Measurements from ENCODE around the gene CTSF.

Gene CTSF

GRCh38 chr11:66531841-66532240 is 36.6 kb downstream of the CTSF start:
- Histone ChIP-seq H3K4me3 (ENCODE audit: low read depth, low read length) (no peak overlapping the region), H3K79me2 (ENCODE audit: control insufficient read depth, insufficient read depth, low read length, unreplicated experiment) (no peaks in the 10 kb centered on the region), H3K4me1 (ENCODE audit: control insufficient read depth, insufficient read depth, low read length, unreplicated experiment) (no peaks in the 10 kb centered on the region), H3K27me3 (ENCODE audit: insufficient read depth, low read length) (no peaks in the 10 kb centered on the region), H2AFZ (ENCODE audit: low read length, unreplicated experiment) (no peak overlapping the region), H3K36me3 (ENCODE audit: insufficient read depth, low read length) (no peaks in the 10 kb centered on the region; the same call in 1 of the 2 replicates), H3K27ac (ENCODE audit: low read depth, low read length) (no peak overlapping the region)

GRCh38 chr11:66530927-66531709 is 37.3 kb downstream of the CTSF start:
- H3K27me3 ChIP-seq (ENCODE audit: insufficient read depth, low read length): no peaks in the 10 kb centered on the region
- H3K4me3 ChIP-seq (ENCODE audit: low read depth, low read length): no peak overlapping the region
- no peak overlapping the region for H2AFZ ChIP-seq (ENCODE audit: low read length, unreplicated experiment)
- H3K79me2 ChIP-seq (ENCODE audit: control insufficient read depth, insufficient read depth, low read length, unreplicated experiment): no peaks in the 10 kb centered on the region
- H3K4me1 ChIP-seq (ENCODE audit: control insufficient read depth, insufficient read depth, low read length, unreplicated experiment): no peaks in the 10 kb centered on the region
- no peak overlapping the region for H3K27ac ChIP-seq (ENCODE audit: low read depth, low read length)
- H3K36me3 ChIP-seq (ENCODE audit: insufficient read depth, low read length): no peaks in the 10 kb centered on the region; the same call in 1 of the 2 replicates

GRCh38 chr11:66529655-66530054 is 38.8 kb downstream of the CTSF start:
- Histone ChIP-seq H3K36me3 (ENCODE audit: insufficient read depth, low read length) (no peaks in the 10 kb centered on the region; the same call in 1 of the 2 replicates), H2AFZ (ENCODE audit: low read length, unreplicated experiment) (no peak overlapping the region), H3K4me1 (ENCODE audit: control insufficient read depth, insufficient read depth, low read length, unreplicated experiment) (no peaks in the 10 kb centered on the region), H3K27me3 (ENCODE audit: insufficient read depth, low read length) (no peaks in the 10 kb centered on the region), H3K4me3 (ENCODE audit: low read depth, low read length) (no peak overlapping the region), H3K27ac (ENCODE audit: low read depth, low read length) (no peak overlapping the region), H3K79me2 (ENCODE audit: control insufficient read depth, insufficient read depth, low read length, unreplicated experiment) (no peaks in the 10 kb centered on the region)

GRCh38 chr11:66529069-66529468 is 39.3 kb downstream of the CTSF start:
- H3K27me3 ChIP-seq (ENCODE audit: insufficient read depth, low read length): no peaks in the 10 kb centered on the region
- H3K27ac ChIP-seq (ENCODE audit: low read depth, low read length): no peak overlapping the region
- no peak overlapping the region for H2AFZ ChIP-seq (ENCODE audit: low read length, unreplicated experiment)
- H3K79me2 ChIP-seq (ENCODE audit: control insufficient read depth, insufficient read depth, low read length, unreplicated experiment): no peaks in the 10 kb centered on the region
- no peaks in the 10 kb centered on the region for H3K4me1 ChIP-seq (ENCODE audit: control insufficient read depth, insufficient read depth, low read length, unreplicated experiment)
- no peak overlapping the region for H3K4me3 ChIP-seq (ENCODE audit: low read depth, low read length)
- no peaks in the 10 kb centered on the region; the same call in 1 of the 2 replicates for H3K36me3 ChIP-seq (ENCODE audit: insufficient read depth, low read length)

- Histone ChIP-seq H3K27me3 (ENCODE audit: insufficient read depth, low read length) (no peaks in the 10 kb centered on the region), H3K79me2 (ENCODE audit: control insufficient read depth, insufficient read depth, low read length, unreplicated experiment) (no peaks in the 10 kb centered on the region), H3K36me3 (ENCODE audit: insufficient read depth, low read length) (peaks cover 14% of the 10 kb centered on the region; the same call in 1 of the 2 replicates), H3K27ac (ENCODE audit: low read depth, low read length) (no peak overlapping the region), H3K4me3 (ENCODE audit: low read depth, low read length) (no peak overlapping the region), H3K4me1 (ENCODE audit: control insufficient read depth, insufficient read depth, low read length, unreplicated experiment) (no peaks in the 10 kb centered on the region), H2AFZ (ENCODE audit: low read length, unreplicated experiment) (no peak overlapping the region)
Observed at GRCh38 chr11:66524304-66525040, 43.9 kb downstream of the CTSF start.

GRCh38 chr11:66523611-66524010 is 44.8 kb downstream of the CTSF start:
- H3K79me2 ChIP-seq (ENCODE audit: control insufficient read depth, insufficient read depth, low read length, unreplicated experiment): no peaks in the 10 kb centered on the region
- H2AFZ ChIP-seq (ENCODE audit: low read length, unreplicated experiment): no peak overlapping the region
- peaks cover 16% of the 10 kb centered on the region; the same call in 1 of the 2 replicates for H3K36me3 ChIP-seq (ENCODE audit: insufficient read depth, low read length)
- H3K27ac ChIP-seq (ENCODE audit: low read depth, low read length): no peak overlapping the region
- H3K4me3 ChIP-seq (ENCODE audit: low read depth, low read length): no peak overlapping the region
- H3K4me1 ChIP-seq (ENCODE audit: control insufficient read depth, insufficient read depth, low read length, unreplicated experiment): no peaks in the 10 kb centered on the region
- H3K27me3 ChIP-seq (ENCODE audit: insufficient read depth, low read length): no peaks in the 10 kb centered on the region
